ENCODE data around the gene LRRC10B.
"Not testable (repeated sequence)": the region's sequence is repeated elsewhere in the genome, so short reads cannot be mapped to it uniquely, and the experiment has no call there.

Gene LRRC10B

GRCh38 chr11:61507962-61508861, at the start of gene LRRC10B:
Gene LRRC10B (plus strand): TSS chr11:61508749. CDS start chr11:61508999, 250 bp downstream.
- ATAC-seq (peak; percentile 64), DNase-seq (peak; percentile 25 to 44)
- Mint-ChIP-seq H3K27ac (peak within 1 kb of the TSS in 1 of 2 donors; percentile 56), H3K4me1 (peaks cover 15% of the 10 kb centered on the region), H3K4me3 (peak within 1 kb of the TSS; percentile 72 to 77), H3K9me3 (no peaks in the 10 kb centered on the region), H3K27me3 (peaks cover 77% of the 10 kb centered on the region)

GRCh38 chr11:61460474-61460881, 48.1 kb upstream of the LRRC10B start:
- no peak for DNase-seq
- no peak for ATAC-seq
- H3K4me1 Mint-ChIP-seq, result no peaks in the 10 kb centered on the region
- H3K27ac Mint-ChIP-seq, result peak overlapping the region in 1 of 2 donors; percentile 5
- H3K4me3 Mint-ChIP-seq, result no peak overlapping the region
- no peaks in the 10 kb centered on the region for H3K27me3 Mint-ChIP-seq
- no peaks in the 10 kb centered on the region for H3K9me3 Mint-ChIP-seq

GRCh38 chr11:61460986-61461385, 47.6 kb upstream of the LRRC10B start:
- Mint-ChIP-seq H3K9me3 (no peaks in the 10 kb centered on the region), H3K4me1 (no peaks in the 10 kb centered on the region), H3K4me3 (no peak overlapping the region), H3K27me3 (no peaks in the 10 kb centered on the region), H3K27ac (no peak overlapping the region)
- no peak for ATAC-seq
- DNase-seq, result no peak

GRCh38 chr11:61467602-61468001, 40.9 kb upstream of the LRRC10B start:
- ATAC-seq, H3K4me1 Mint-ChIP-seq, H3K27me3 Mint-ChIP-seq, DNase-seq, H3K9me3 Mint-ChIP-seq, H3K4me3 Mint-ChIP-seq: not testable (repeated sequence)
- H3K27ac Mint-ChIP-seq, result peak overlapping the region in 1 of 2 donors; percentile 78

GRCh38 chr11:61468002-61468401, 40.5 kb upstream of the LRRC10B start:
- no peaks in the 10 kb centered on the region for H3K9me3 Mint-ChIP-seq
- DNase-seq (no peak), ATAC-seq (no peak)
- no peak overlapping the region for H3K4me3 Mint-ChIP-seq
- no peaks in the 10 kb centered on the region for H3K4me1 Mint-ChIP-seq
- no peaks in the 10 kb centered on the region for H3K27me3 Mint-ChIP-seq
- peak overlapping the region; percentile 2 to 78 for H3K27ac Mint-ChIP-seq

- Mint-ChIP-seq H3K9me3 (no peaks in the 10 kb centered on the region), H3K27me3 (no peaks in the 10 kb centered on the region), H3K27ac (no peak overlapping the region), H3K4me1 (no peaks in the 10 kb centered on the region), H3K4me3 (no peak overlapping the region)
- DNase-seq, result no peak
- ATAC-seq, result no peak
Observed at GRCh38 chr11:61472282-61472681, 36.3 kb upstream of the LRRC10B start.

GRCh38 chr11:61472868-61473267, 35.7 kb upstream of the LRRC10B start:
- no peak for DNase-seq
- no peak for ATAC-seq
- peaks cover 3% of the 10 kb centered on the region for H3K4me1 Mint-ChIP-seq
- H3K4me3 Mint-ChIP-seq, result no peak overlapping the region
- peaks cover 2% of the 10 kb centered on the region for H3K27me3 Mint-ChIP-seq
- no peaks in the 10 kb centered on the region for H3K9me3 Mint-ChIP-seq
- no peak overlapping the region for H3K27ac Mint-ChIP-seq

- no peak for ATAC-seq
- no peak overlapping the region for H3K27ac Mint-ChIP-seq
- DNase-seq, result no peak
Observed at GRCh38 chr11:61473370-61474012, 35.1 kb upstream of the LRRC10B start.

GRCh38 chr11:61474013-61474643, 34.4 kb upstream of the LRRC10B start:
- Mint-ChIP-seq H3K27ac (peak overlapping the region; percentile 55 to 71), H3K27me3 (peaks cover 7% of the 10 kb centered on the region), H3K4me3 (no peak overlapping the region), H3K4me1 (peaks cover 9% of the 10 kb centered on the region), H3K9me3 (no peaks in the 10 kb centered on the region)
- DNase-seq, result no peak
- no peak for ATAC-seq

More at GRCh38 chr11:61473370-61474012, 35.1 kb upstream of the LRRC10B start:
- Mint-ChIP-seq H3K27me3 (peaks cover 7% of the 10 kb centered on the region), H3K4me3 (no peak overlapping the region), H3K9me3 (no peaks in the 10 kb centered on the region), H3K4me1 (peaks cover 9% of the 10 kb centered on the region)

- Mint-ChIP-seq H3K9me3 (no peaks in the 10 kb centered on the region), H3K4me1 (peaks cover 9% of the 10 kb centered on the region), H3K4me3 (no peak overlapping the region), H3K27me3 (peaks cover 17% of the 10 kb centered on the region), H3K27ac (no peak overlapping the region)
- ATAC-seq (no peak), DNase-seq (no peak)
Observed at GRCh38 chr11:61475433-61475832, 33.1 kb upstream of the LRRC10B start.

- ATAC-seq (no peak), DNase-seq (no peak)
- Mint-ChIP-seq H3K27me3 (peaks cover 21% of the 10 kb centered on the region), H3K4me3 (no peak overlapping the region), H3K9me3 (no peaks in the 10 kb centered on the region), H3K27ac (peak overlapping the region in 1 of 2 donors; percentile 37), H3K4me1 (peaks cover 9% of the 10 kb centered on the region)
Observed at GRCh38 chr11:61476371-61476770, 32.2 kb upstream of the LRRC10B start.

GRCh38 chr11:61477126-61477525, 31.4 kb upstream of the LRRC10B start:
- H3K27me3 Mint-ChIP-seq, result peaks cover 21% of the 10 kb centered on the region
- H3K4me3 Mint-ChIP-seq, result no peak overlapping the region
- no peak for DNase-seq
- peaks cover 9% of the 10 kb centered on the region for H3K4me1 Mint-ChIP-seq
- no peak for ATAC-seq
- H3K27ac Mint-ChIP-seq, result no peak overlapping the region
- no peaks in the 10 kb centered on the region for H3K9me3 Mint-ChIP-seq

GRCh38 chr11:61477727-61478148, 30.8 kb upstream of the LRRC10B start:
- Mint-ChIP-seq H3K4me1 (peaks cover 9% of the 10 kb centered on the region), H3K27me3 (peaks cover 21% of the 10 kb centered on the region), H3K27ac (peak overlapping the region; percentile 19 to 72), H3K4me3 (no peak overlapping the region), H3K9me3 (no peaks in the 10 kb centered on the region)
- DNase-seq (peak; percentile 52), ATAC-seq (peak; percentile 51)

- H3K4me1 Mint-ChIP-seq, H3K4me3 Mint-ChIP-seq, ATAC-seq, H3K9me3 Mint-ChIP-seq, DNase-seq: not testable (repeated sequence)
- H3K27me3 Mint-ChIP-seq, result peaks cover 21% of the 10 kb centered on the region
- peak overlapping the region in 1 of 2 donors; percentile 34 for H3K27ac Mint-ChIP-seq
Observed at GRCh38 chr11:61479360-61480058, 29.0 kb upstream of the LRRC10B start.
